ENCODE measurements around the gene SBK1. TPM values are rescaled to one million over a fixed set of nuclear protein-coding genes. Genes with fewer than 3 reads are reported as not detected.
A peak's percentile ranks its signal among the peaks of the same experiment; 100 is the strongest.

The SBK1 gene
- total RNA-seq, 1 donor from 2014 or later: 0.80 TPM

DNA sequence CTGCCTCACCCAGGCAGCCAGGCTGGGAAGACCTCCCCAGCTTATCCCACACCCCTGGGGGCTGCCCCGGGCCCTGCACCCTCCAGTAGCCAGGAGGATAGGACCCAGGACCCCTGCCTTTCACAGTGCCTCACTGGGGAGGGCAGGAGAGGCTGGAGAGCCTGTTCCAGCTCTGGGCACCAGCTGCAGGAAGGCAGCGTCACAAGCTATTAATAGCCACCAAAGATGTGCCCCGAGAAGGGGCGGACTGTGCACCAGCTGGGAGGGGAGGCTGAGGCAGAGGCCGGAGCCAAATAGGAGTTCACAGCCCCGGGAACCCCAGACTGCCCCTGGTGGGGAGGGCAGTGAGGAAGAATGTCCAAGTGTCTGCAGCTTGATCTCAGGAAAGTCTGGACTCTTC lies 8.8 kb downstream of the SBK1 start:
- no peak overlapping the region for H3K27ac Mint-ChIP-seq
- H3K4me1 Mint-ChIP-seq (ENCODE audit: low read depth): peaks cover 24% of the 10 kb centered on the region
- H3K36me3 Mint-ChIP-seq (ENCODE audit: low read depth): peaks cover 1% of the 10 kb centered on the region
- H3K4me3 Mint-ChIP-seq: no peak overlapping the region
- peaks cover 7% of the 10 kb centered on the region for H3K27me3 Mint-ChIP-seq (ENCODE audit: insufficient read depth)
- intact Hi-C loops (cut with micrococcal nuclease): no loop called here
- no peaks in the 10 kb centered on the region for H3K9me3 Mint-ChIP-seq
- DNase-seq (ENCODE audit: low spot score): no peak

DNA sequence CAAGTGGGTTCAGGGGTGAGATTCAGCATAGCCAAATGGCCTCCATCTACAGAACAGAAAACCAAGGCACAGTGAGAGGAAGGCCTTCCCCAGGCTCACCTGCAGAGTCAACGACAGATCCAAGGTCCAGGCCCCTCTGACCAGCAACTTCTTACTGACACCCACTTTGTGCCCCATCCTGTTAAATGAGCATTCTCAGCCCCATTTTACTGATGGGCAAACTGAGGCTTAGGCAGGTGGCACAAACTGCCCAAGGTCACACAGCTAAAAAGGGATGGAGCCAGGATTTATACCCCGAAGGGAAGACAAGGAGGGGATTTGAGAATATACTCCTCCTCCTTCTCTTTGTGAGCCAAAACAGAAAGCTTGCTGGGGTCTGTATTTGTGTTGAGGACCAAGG lies 9.3 kb downstream of the SBK1 start:
- DNase-seq (ENCODE audit: low spot score): no peak
- H3K27me3 Mint-ChIP-seq (ENCODE audit: insufficient read depth): peaks cover 6% of the 10 kb centered on the region
- intact Hi-C loops (cut with micrococcal nuclease): no loop called here
- H3K4me1 Mint-ChIP-seq (ENCODE audit: low read depth): peaks cover 23% of the 10 kb centered on the region
- H3K9me3 Mint-ChIP-seq: no peaks in the 10 kb centered on the region
- no peak overlapping the region for H3K27ac Mint-ChIP-seq
- H3K36me3 Mint-ChIP-seq (ENCODE audit: low read depth): peaks cover 1% of the 10 kb centered on the region
- no peak overlapping the region for H3K4me3 Mint-ChIP-seq

DNA sequence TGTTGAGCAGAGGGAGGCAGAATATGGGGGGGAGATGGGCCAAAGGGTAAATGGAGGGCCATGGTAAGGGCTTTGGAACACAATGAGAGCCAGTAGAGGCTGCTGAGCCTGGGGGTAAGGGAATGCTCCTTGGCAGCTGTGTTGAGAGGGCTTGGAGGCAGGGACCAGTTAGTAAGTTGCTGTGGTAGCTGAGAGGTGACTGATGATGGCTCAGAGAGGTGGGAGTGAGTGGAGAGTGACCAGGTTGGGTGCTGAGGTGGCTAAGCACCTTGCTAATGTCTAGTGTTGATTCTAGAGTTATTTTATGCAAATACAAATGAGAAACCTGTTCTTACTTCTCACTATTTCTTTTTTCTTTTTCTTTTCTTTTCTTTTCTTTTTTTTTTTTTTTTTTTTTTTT lies 10.8 kb downstream of the SBK1 start:
- H3K9me3 Mint-ChIP-seq: no peaks in the 10 kb centered on the region
- no peak overlapping the region for H3K27ac Mint-ChIP-seq
- DNase-seq (ENCODE audit: low spot score): no peak
- no peak overlapping the region for H3K4me3 Mint-ChIP-seq
- intact Hi-C loops (cut with micrococcal nuclease): no loop called here
- peaks cover 1% of the 10 kb centered on the region for H3K36me3 Mint-ChIP-seq (ENCODE audit: low read depth)
- peaks cover 8% of the 10 kb centered on the region for H3K4me1 Mint-ChIP-seq (ENCODE audit: low read depth)
- H3K27me3 Mint-ChIP-seq (ENCODE audit: insufficient read depth): peaks cover 5% of the 10 kb centered on the region

DNA sequence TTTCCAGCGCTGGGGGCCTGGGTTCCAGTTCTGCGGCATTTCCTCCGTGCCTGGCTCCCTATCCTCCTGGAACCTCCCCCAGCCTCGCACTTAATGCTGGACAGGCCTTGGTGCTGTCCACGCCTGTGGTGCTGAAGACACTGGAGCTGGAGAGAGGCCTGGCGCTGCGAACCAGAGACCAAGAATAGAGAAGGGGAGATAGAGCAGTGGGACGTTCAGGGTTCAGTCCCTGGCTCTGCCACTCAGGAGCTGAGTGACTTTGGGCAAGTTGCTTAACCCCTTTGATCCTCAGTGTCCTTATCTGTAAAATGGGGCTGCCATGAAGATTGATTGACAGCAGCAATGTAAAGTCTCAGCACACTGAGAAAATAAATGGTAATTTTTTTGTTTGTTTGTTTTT lies 11.9 kb downstream of the SBK1 start:
- Mint-ChIP-seq H3K36me3 (ENCODE audit: low read depth) (peaks cover 1% of the 10 kb centered on the region), H3K27me3 (ENCODE audit: insufficient read depth) (peaks cover 5% of the 10 kb centered on the region), H3K27ac (no peak overlapping the region), H3K4me3 (no peak overlapping the region), H3K4me1 (ENCODE audit: low read depth) (peaks cover 7% of the 10 kb centered on the region), H3K9me3 (no peaks in the 10 kb centered on the region)
- no peak for DNase-seq (ENCODE audit: low spot score)
- intact Hi-C loops (cut with micrococcal nuclease): no loop called here

DNA sequence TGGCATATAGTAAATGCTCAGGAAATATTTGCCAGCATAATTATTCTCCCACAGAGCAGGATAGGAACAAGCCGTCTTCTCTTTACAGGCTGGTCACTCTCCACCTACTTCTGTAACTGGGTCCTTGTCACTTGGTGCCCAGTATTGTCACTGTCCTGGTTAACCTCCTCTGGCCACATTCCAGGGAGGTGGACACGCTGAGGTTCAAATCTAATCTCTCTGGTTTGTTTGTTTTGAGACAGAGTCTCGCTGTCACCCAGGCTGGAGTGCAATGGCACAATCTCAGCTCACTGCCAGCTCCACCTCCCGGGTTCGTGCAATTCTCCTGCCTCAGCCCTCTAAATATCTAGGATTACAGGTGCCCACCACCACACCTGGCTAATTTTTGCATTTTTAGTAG lies 15.6 kb downstream of the SBK1 start:
- intact Hi-C loops (cut with micrococcal nuclease): no loop called here
- peaks cover 24% of the 10 kb centered on the region for H3K4me1 Mint-ChIP-seq (ENCODE audit: low read depth)
- H3K4me3 Mint-ChIP-seq: no peak overlapping the region
- H3K9me3 Mint-ChIP-seq: no peaks in the 10 kb centered on the region
- no peak overlapping the region for H3K27ac Mint-ChIP-seq
- H3K27me3 Mint-ChIP-seq (ENCODE audit: insufficient read depth): peaks cover 2% of the 10 kb centered on the region
- no peak for DNase-seq (ENCODE audit: low spot score)
- peaks cover 1% of the 10 kb centered on the region for H3K36me3 Mint-ChIP-seq (ENCODE audit: low read depth)

DNA sequence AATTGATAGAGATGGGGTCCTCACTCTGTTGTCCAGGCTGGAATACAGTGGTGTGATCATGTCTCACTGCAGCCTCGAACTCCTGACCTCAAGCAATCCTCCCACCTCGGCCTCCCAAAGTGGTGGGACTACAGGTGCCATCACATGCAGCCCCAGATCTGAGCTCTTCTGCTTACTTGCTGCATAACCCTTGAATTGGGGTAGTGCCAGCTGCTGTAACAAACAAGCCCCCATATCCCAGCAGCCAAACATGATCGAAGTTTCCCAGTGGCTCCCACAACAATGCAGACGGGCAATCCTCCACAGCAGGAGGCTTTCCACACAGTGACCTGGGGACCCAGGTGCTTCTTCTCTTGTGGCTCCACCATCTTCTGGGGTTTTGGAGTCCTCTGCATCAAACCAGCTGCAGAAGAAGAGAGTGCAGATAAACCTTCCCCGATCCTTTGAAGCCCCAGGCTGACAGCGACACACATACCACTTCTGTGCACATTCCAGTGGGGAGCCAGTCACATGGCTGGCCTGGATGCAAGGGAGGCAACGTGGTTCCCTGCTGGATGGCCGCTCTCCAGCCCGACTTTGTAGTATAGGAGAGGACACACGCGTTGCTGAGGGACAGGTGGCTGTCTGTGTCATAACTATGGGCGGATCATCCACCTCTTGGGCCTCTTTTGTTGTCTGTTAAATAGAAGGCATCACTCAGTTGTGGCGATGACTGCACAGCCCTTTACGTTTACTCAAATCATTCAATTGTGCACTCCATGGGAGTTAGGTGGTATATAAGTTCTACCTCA lies 16.7 kb downstream of the SBK1 start:
- intact Hi-C loops (cut with micrococcal nuclease): no loop called here
- no peak for DNase-seq (ENCODE audit: low spot score)
- Mint-ChIP-seq H3K36me3 (ENCODE audit: low read depth) (peaks cover 1% of the 10 kb centered on the region), H3K27ac (peak overlapping the region; percentile 72), H3K27me3 (ENCODE audit: insufficient read depth) (peaks cover 2% of the 10 kb centered on the region), H3K4me3 (no peak overlapping the region), H3K4me1 (ENCODE audit: low read depth) (peaks cover 24% of the 10 kb centered on the region), H3K9me3 (no peaks in the 10 kb centered on the region)

DNA sequence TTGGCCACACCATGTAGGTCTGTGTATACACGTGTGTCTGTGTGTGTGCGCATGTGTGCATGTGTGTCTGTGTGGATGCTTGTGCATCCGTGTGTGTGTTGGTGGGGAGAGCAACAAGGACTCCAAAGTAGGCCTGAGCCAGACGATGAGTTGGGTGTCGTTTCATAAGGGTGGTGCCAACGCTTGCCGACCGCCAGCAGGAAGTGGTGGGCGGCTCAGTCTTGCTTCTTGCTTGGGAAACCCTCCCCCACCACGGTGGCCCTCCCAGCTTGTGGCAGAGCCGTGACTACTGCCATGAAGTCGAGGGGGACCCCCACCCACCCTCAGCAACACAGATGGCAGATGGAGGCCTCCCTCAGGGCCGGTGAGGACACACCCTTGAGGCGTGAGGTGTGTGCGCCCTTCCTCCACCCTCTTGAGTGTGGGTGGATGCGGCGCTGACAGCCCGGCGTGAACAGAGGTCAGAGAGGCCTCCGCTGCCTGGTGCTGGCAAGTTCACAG lies 17.5 kb downstream of the SBK1 start:
- intact Hi-C loops (cut with micrococcal nuclease): loop anchor here (1.0 kb wide), 1 partner anchor 18 kb away; the partner anchor contains the start of gene SBK1
- Mint-ChIP-seq H3K27me3 (ENCODE audit: insufficient read depth) (peaks cover 2% of the 10 kb centered on the region), H3K4me1 (ENCODE audit: low read depth) (peaks cover 24% of the 10 kb centered on the region), H3K27ac (peak overlapping the region; percentile 84), H3K4me3 (peak overlapping the region; percentile 45), H3K9me3 (no peaks in the 10 kb centered on the region), H3K36me3 (ENCODE audit: low read depth) (no peaks in the 10 kb centered on the region)
- DNase-seq (ENCODE audit: low spot score): peak; percentile 63

DNA sequence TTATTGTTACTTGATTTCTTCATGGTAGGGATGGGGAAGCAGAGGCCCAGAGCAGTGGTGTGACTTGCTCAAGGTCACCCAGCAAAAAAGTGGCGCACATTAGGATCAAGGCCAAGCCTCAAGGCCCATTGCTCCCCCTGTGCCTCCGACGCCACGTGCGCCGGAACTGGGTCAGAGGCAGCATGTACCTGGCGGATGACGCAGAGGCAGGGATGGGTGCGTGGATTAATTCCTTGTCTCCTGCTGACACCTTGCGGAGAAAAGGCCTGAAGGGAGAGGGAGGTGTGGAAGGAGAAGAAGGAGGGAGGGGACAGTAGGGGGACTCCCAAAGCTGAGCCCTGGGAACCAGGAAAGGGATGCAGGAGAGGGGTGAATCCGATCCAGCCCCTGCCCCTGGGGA lies 18.5 kb downstream of the SBK1 start:
- Mint-ChIP-seq H3K27ac (no peak overlapping the region), H3K4me1 (ENCODE audit: low read depth) (peaks cover 24% of the 10 kb centered on the region), H3K9me3 (no peaks in the 10 kb centered on the region), H3K36me3 (ENCODE audit: low read depth) (no peaks in the 10 kb centered on the region), H3K27me3 (ENCODE audit: insufficient read depth) (peaks cover 2% of the 10 kb centered on the region), H3K4me3 (peak overlapping the region; percentile 16)
- intact Hi-C loops (cut with micrococcal nuclease): loop anchor here (1.0 kb wide), 1 partner anchor 18 kb away; the partner anchor contains the start of gene SBK1
- no peak for DNase-seq (ENCODE audit: low spot score)

DNA sequence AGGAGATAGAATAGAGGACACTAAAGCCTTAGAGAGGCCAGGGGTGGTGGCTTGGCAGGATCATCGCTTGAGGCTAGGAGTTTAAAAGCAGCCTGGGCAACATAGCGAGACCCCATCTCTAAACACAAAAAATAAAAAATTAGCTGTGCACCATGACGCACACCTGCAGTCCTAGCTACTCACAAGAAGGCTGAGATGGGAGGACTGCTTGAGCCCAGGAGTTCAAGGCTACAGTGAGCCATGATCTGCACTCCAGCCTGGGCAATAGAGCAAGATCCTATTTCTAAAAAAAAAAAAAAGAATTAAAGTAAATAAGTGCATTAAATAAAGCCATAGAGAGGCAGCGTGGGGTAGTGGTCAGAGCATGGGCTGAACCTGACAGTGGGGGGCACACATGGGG lies 19.1 kb downstream of the SBK1 start:
- no peaks in the 10 kb centered on the region for H3K9me3 Mint-ChIP-seq
- H3K27ac Mint-ChIP-seq: no peak overlapping the region
- peaks cover 24% of the 10 kb centered on the region for H3K4me1 Mint-ChIP-seq (ENCODE audit: low read depth)
- H3K4me3 Mint-ChIP-seq: no peak overlapping the region
- intact Hi-C loops (cut with micrococcal nuclease): no loop called here
- no peak for DNase-seq (ENCODE audit: low spot score)
- H3K36me3 Mint-ChIP-seq (ENCODE audit: low read depth): no peaks in the 10 kb centered on the region
- H3K27me3 Mint-ChIP-seq (ENCODE audit: insufficient read depth): peaks cover 2% of the 10 kb centered on the region

DNA sequence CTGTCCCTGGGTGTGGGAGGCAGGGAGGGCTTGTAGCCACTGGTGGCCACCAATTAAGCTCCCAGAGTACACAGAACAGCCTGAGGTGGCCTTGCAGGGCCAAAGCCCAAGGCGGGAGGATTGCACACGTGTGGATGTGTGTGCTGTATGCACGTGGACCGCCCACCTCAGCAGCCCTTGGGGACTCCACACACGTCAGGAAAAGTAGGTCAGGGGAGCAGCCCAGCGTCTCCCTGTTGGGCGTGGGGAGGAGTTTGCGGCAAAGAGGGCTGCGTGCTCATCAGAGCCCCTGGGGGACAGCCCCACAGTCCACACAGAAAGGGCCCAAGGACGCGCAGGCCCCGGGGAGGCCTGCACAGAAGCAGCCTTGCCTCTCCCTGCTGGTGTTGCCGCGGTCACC lies 19.6 kb downstream of the SBK1 start:
- Mint-ChIP-seq H3K36me3 (ENCODE audit: low read depth) (no peaks in the 10 kb centered on the region), H3K4me1 (ENCODE audit: low read depth) (peaks cover 27% of the 10 kb centered on the region), H3K27ac (no peak overlapping the region), H3K4me3 (no peak overlapping the region), H3K9me3 (no peaks in the 10 kb centered on the region), H3K27me3 (ENCODE audit: insufficient read depth) (peaks cover 2% of the 10 kb centered on the region)
- intact Hi-C loops (cut with micrococcal nuclease): no loop called here
- no peak for DNase-seq (ENCODE audit: low spot score)

DNA sequence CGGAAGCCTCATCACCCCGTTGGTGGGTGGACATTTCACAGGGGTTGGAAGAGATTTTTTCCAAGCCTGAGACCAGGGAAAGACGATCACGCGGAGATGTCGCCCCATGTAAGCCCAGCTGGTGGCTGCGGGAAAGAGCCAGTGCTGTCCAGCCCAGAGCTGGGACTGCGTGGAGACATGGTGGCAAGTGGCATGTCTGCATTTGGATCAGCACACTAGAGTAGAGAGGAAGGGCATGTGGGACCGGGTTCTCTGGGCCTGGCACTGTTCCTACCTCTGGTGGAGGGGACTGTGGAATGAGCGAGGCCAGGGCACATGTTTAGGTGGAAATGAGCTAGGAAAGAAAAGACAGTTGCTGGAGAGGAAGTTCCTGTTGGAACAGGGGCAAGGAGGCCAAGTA lies 20.0 kb downstream of the SBK1 start:
- H3K27me3 Mint-ChIP-seq (ENCODE audit: insufficient read depth): peaks cover 2% of the 10 kb centered on the region
- intact Hi-C loops (cut with micrococcal nuclease): no loop called here
- peaks cover 30% of the 10 kb centered on the region for H3K4me1 Mint-ChIP-seq (ENCODE audit: low read depth)

DNA sequence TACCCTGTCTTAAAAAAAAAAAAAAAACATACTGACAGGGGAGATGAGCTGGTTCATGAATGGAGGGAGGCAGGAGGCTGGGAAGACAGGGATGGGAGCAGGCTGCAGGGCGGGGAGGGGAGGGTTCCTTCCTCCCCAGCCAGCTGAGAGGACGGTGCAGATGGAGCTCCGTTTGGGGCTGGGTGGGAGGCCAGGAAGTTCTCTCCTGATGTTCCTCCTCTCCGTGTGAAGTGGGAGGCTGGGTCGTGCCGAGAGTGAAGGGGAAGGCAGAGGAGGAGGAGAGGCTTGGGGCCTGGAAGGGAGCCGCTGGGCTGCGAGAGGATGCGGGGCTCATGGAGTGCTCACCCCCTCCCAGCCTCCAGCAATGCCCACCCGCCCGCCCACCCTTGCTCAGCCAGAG lies 21.3 kb downstream of the SBK1 start:
- no peak overlapping the region for H3K27ac Mint-ChIP-seq
- no peaks in the 10 kb centered on the region for H3K9me3 Mint-ChIP-seq
- H3K4me1 Mint-ChIP-seq (ENCODE audit: low read depth): peaks cover 30% of the 10 kb centered on the region
- H3K27me3 Mint-ChIP-seq (ENCODE audit: insufficient read depth): peaks cover 2% of the 10 kb centered on the region
- DNase-seq (ENCODE audit: low spot score): no peak
- H3K4me3 Mint-ChIP-seq: no peak overlapping the region
- no peaks in the 10 kb centered on the region for H3K36me3 Mint-ChIP-seq (ENCODE audit: low read depth)
- intact Hi-C loops (cut with micrococcal nuclease): no loop called here

More for the DNA sequence above, 20.0 kb downstream of the SBK1 start:
- Mint-ChIP-seq H3K4me3 (no peak overlapping the region), H3K27ac (no peak overlapping the region), H3K9me3 (no peaks in the 10 kb centered on the region), H3K36me3 (ENCODE audit: low read depth) (no peaks in the 10 kb centered on the region)
- DNase-seq (ENCODE audit: low spot score): no peak

DNA sequence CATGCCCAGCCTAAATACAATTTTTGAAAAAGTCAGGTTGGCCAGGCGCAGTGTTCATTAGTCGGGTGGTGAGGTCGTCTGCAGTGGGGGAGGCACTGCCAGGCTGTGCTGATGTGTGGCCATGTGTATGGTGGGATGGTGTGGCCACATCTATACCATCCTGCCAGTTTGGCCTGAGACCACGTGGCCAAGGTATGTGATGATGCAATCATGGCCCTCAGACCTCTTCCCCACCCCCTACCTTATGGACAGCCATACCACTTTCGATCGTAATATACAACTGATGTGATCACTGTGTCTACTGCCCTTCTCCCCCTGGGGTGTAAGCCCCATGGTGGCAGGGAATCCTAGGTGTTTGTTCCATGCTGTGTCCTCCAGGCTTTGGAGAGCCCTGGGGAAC lies 23.7 kb downstream of the SBK1 start:
- peaks cover 9% of the 10 kb centered on the region for H3K4me1 Mint-ChIP-seq (ENCODE audit: low read depth)
- intact Hi-C loops (cut with micrococcal nuclease): no loop called here

More for the DNA sequence above, 23.7 kb downstream of the SBK1 start:
- no peak overlapping the region for H3K4me3 Mint-ChIP-seq
- no peaks in the 10 kb centered on the region for H3K36me3 Mint-ChIP-seq (ENCODE audit: low read depth)
- no peak overlapping the region for H3K27ac Mint-ChIP-seq
- DNase-seq (ENCODE audit: low spot score): no peak
- no peaks in the 10 kb centered on the region for H3K9me3 Mint-ChIP-seq
- no peaks in the 10 kb centered on the region for H3K27me3 Mint-ChIP-seq (ENCODE audit: insufficient read depth)

All from activated T-helper 1 cell treated with anti-CD3 and anti-CD28 coated beads, Interleukin-12 subunit alpha, Interleukin-12 subunit beta, Interleukin-2, Interleukin-4 antibody, amounts not matched to agents 30 ng/mL and 10 ng/mL and 1 ng/mL, durations not matched to agents 14 hours and 24 hours and 36 hours (primary cell).